Stimulated activated CD8-positive, alpha-beta memory T cell treated with anti-CD3 and anti-CD28 coated beads, Interleukin-12 subunit alpha, Interleukin-12 subunit beta, amount 100 ng/mL, for 1 hour (primary cell): ENCODE measurements around the gene FAM161A.
"Not testable (repeated sequence)": the region's sequence is repeated elsewhere in the genome, so short reads cannot be mapped to it uniquely, and the experiment has no call there.

Source experiments
- DNase-seq: peaks from one replicate; pipeline ENCODE4 v3.0.0-alpha.2; 2020; ENCODE audit warnings: low read depth

The FAM161A gene

GRCh38 chr2:61853847-61854563 is at the start of gene FAM161A:
FAM161A (minus strand) TSS chr2:61854060; CDS start chr2:61854041, 19 bp downstream.
- DNase-seq = peak; percentile 52

GRCh38 chr2:61900281-61900680 is 46.4 kb upstream of the FAM161A start:
- no peak for DNase-seq

- DNase-seq = no peak
Measured at GRCh38 chr2:61898810-61899209, 45.0 kb upstream of the FAM161A start.

- peak; percentile 90 for DNase-seq
Measured at GRCh38 chr2:61888267-61889055, 34.6 kb upstream of the FAM161A start, which contains the start of gene CCT4. CCT4 (minus strand) TSS chr2:61888656; CDS start chr2:61888507, 149 bp downstream.

- DNase-seq = no peak
Measured at GRCh38 chr2:61887717-61888266, 33.9 kb upstream of the FAM161A start.

GRCh38 chr2:61885896-61886603 is 32.2 kb upstream of the FAM161A start:
- no peak for DNase-seq

- no peak for DNase-seq
Measured at GRCh38 chr2:61882850-61883249, 29.0 kb upstream of the FAM161A start.

GRCh38 chr2:61879351-61879750 is 25.5 kb upstream of the FAM161A start:
- not testable (repeated sequence) for DNase-seq

- DNase-seq = no peak
Measured at GRCh38 chr2:61878761-61879160, 24.9 kb upstream of the FAM161A start.

- no peak for DNase-seq
Measured at GRCh38 chr2:61877571-61878245, 23.8 kb upstream of the FAM161A start.

- no peak for DNase-seq
Measured at GRCh38 chr2:61876400-61876799, 22.5 kb upstream of the FAM161A start.

- DNase-seq = not testable (repeated sequence)
Measured at GRCh38 chr2:61866482-61867089, 12.7 kb upstream of the FAM161A start.

GRCh38 chr2:61862085-61862484 is 8.2 kb upstream of the FAM161A start:
- DNase-seq = no peak

GRCh38 chr2:61857224-61857623 is 3.4 kb upstream of the FAM161A start:
- no peak for DNase-seq

GRCh38 chr2:61855318-61855613 is 1.4 kb upstream of the FAM161A start:
- DNase-seq = no peak

GRCh38 chr2:61854564-61855317 is 881 bp upstream of the FAM161A start:
- peak; percentile 83 for DNase-seq

GRCh38 chr2:61853086-61853846 is 594 bp downstream of the FAM161A start:
- DNase-seq = no peak

- DNase-seq = not testable (repeated sequence)
Measured at GRCh38 chr2:61851270-61851669, 2.6 kb downstream of the FAM161A start.

GRCh38 chr2:61845320-61845719 is 8.5 kb downstream of the FAM161A start:
- no peak for DNase-seq

- no peak for DNase-seq
Measured at GRCh38 chr2:61841286-61841685, 12.6 kb downstream of the FAM161A start.
